Activated T-helper 1 cell treated with anti-CD3 and anti-CD28 coated beads, Interleukin-12 subunit alpha, Interleukin-12 subunit beta, Interleukin-2, Interleukin-4 antibody, amounts not matched to agents 30 ng/mL and 10 ng/mL and 1 ng/mL, durations not matched to agents 14 hours and 24 hours and 36 hours (primary cell): ENCODE measurements around the gene INPP5A. TPM values are rescaled to one million over a fixed set of nuclear protein-coding genes. Genes with fewer than 3 reads are reported as not detected.
"Not testable (repeated sequence)": the region's sequence is repeated elsewhere in the genome, so short reads cannot be mapped to it uniquely, and the experiment has no call there.

ENCODE experiments used
- DNase-seq: peaks from one replicate; pipeline ENCODE4 v3.0.0; 2021; ENCODE audit warnings: low spot score
- H3K27ac Mint-ChIP-seq: one replicate; pipeline ENCODE4 v1.8.0; 2021; ENCODE audit warnings: mild to moderate bottlenecking, mixed read lengths
- H3K27me3 Mint-ChIP-seq: one replicate; pipeline ENCODE4 v1.8.0; 2022; ENCODE audit warnings: mild to moderate bottlenecking, moderate library complexity, mixed read lengths; ENCODE audit not compliant: insufficient read depth
- H3K36me3 Mint-ChIP-seq: one replicate; pipeline ENCODE4 v1.8.0; 2021; ENCODE audit warnings: low read depth, mixed read lengths
- H3K4me1 Mint-ChIP-seq: one replicate; pipeline ENCODE4 v1.8.0; 2021; ENCODE audit warnings: low read depth, mixed read lengths
- H3K4me3 Mint-ChIP-seq: one replicate; pipeline ENCODE4 v1.8.0; 2021; ENCODE audit warnings: mild to moderate bottlenecking, moderate library complexity, mixed read lengths
- H3K9me3 Mint-ChIP-seq: one replicate; pipeline ENCODE4 v1.8.0; 2021; ENCODE audit warnings: mixed read lengths
- intact Hi-C: fragments of 100-400 bp; cut with micrococcal nuclease; formaldehyde crosslinking; loops from one replicate; pipeline ENCODE4 v1.15.1; 2024
- total RNA-seq: library from RNA; stranded (reverse); gene quantifications from 2 replicates; pipeline ENCODE4 v1.2.3, GENCODE V29; 2022

The INPP5A gene
- total RNA-seq, 1 donor from 2014 or later = 13.4 TPM

GRCh38 chr10:132788180-132788830 lies 250.7 kb downstream of the INPP5A start:
- Mint-ChIP-seq H3K4me1 (no peaks in the 10 kb centered on the region), H3K27ac (no peak overlapping the region), H3K36me3 (peaks cover 4% of the 10 kb centered on the region), H3K4me3 (no peak overlapping the region), H3K9me3 (no peaks in the 10 kb centered on the region), H3K27me3 (peaks cover 12% of the 10 kb centered on the region)
- DNase-seq = no peak
- intact Hi-C loops = loop anchor here (5.0 kb wide), 1 partner anchor 439 kb away; no protein-coding TSS in a partner anchor

- intact Hi-C loops = loop anchor here (5.0 kb wide), 1 partner anchor 438 kb away; no protein-coding TSS in a partner anchor
- Mint-ChIP-seq H3K4me1 (no peaks in the 10 kb centered on the region), H3K4me3 (no peak overlapping the region), H3K36me3 (no peaks in the 10 kb centered on the region), H3K27ac (no peak overlapping the region), H3K27me3 (peaks cover 7% of the 10 kb centered on the region), H3K9me3 (no peaks in the 10 kb centered on the region)
- no peak for DNase-seq
Measured at GRCh38 chr10:132788831-132789219, 251.2 kb downstream of the INPP5A start.

- Mint-ChIP-seq H3K27ac (no peak overlapping the region), H3K4me3 (no peak overlapping the region), H3K27me3 (peaks cover 6% of the 10 kb centered on the region), H3K36me3 (no peaks in the 10 kb centered on the region), H3K9me3 (no peaks in the 10 kb centered on the region), H3K4me1 (no peaks in the 10 kb centered on the region)
- no peak for DNase-seq
- intact Hi-C loops = loop anchor here (5.0 to 10.0 kb wide), 2 partner anchors 135 to 438 kb away; no protein-coding TSS in a partner anchor
Measured at GRCh38 chr10:132789659-132790148, 252.1 kb downstream of the INPP5A start.

GRCh38 chr10:132790470-132790869 lies 252.9 kb downstream of the INPP5A start:
- Mint-ChIP-seq H3K9me3 (no peaks in the 10 kb centered on the region), H3K27ac (no peak overlapping the region), H3K36me3 (no peaks in the 10 kb centered on the region), H3K27me3 (peaks cover 6% of the 10 kb centered on the region), H3K4me1 (no peaks in the 10 kb centered on the region), H3K4me3 (no peak overlapping the region)
- intact Hi-C loops = loop anchor here (10.0 kb wide), 1 partner anchor 136 kb away; no protein-coding TSS in a partner anchor
- DNase-seq = no peak

- intact Hi-C loops = loop anchor here (10.0 kb wide), 1 partner anchor 136 kb away; no protein-coding TSS in a partner anchor
- no peak overlapping the region for H3K27ac Mint-ChIP-seq
- H3K4me3 Mint-ChIP-seq = no peak overlapping the region
- H3K27me3 Mint-ChIP-seq = peaks cover 5% of the 10 kb centered on the region
- H3K4me1 Mint-ChIP-seq = no peaks in the 10 kb centered on the region
- no peaks in the 10 kb centered on the region for H3K9me3 Mint-ChIP-seq
- no peak for DNase-seq
- H3K36me3 Mint-ChIP-seq = no peaks in the 10 kb centered on the region
Measured at GRCh38 chr10:132790934-132791829, 253.6 kb downstream of the INPP5A start.

- not testable (repeated sequence) for H3K4me1 Mint-ChIP-seq, H3K27me3 Mint-ChIP-seq, H3K4me3 Mint-ChIP-seq, H3K36me3 Mint-ChIP-seq, H3K9me3 Mint-ChIP-seq, DNase-seq, H3K27ac Mint-ChIP-seq
- intact Hi-C loops = loop anchor here (10.0 kb wide), 1 partner anchor 137 kb away; no protein-coding TSS in a partner anchor
Measured at GRCh38 chr10:132792099-132792498, 254.5 kb downstream of the INPP5A start.

- intact Hi-C loops = loop anchor here (10.0 kb wide), 1 partner anchor 138 kb away; no protein-coding TSS in a partner anchor
- Mint-ChIP-seq H3K27me3 (peaks cover 5% of the 10 kb centered on the region), H3K27ac (no peak overlapping the region), H3K36me3 (no peaks in the 10 kb centered on the region), H3K9me3 (no peaks in the 10 kb centered on the region), H3K4me1 (no peaks in the 10 kb centered on the region), H3K4me3 (no peak overlapping the region)
- DNase-seq = no peak
Measured at GRCh38 chr10:132792796-132793195, 255.2 kb downstream of the INPP5A start.

- Mint-ChIP-seq H3K4me1 (no peaks in the 10 kb centered on the region), H3K36me3 (no peaks in the 10 kb centered on the region), H3K27me3 (peaks cover 5% of the 10 kb centered on the region), H3K27ac (no peak overlapping the region), H3K9me3 (no peaks in the 10 kb centered on the region), H3K4me3 (no peak overlapping the region)
- intact Hi-C loops = loop anchor here (10.0 kb wide), 1 partner anchor 138 kb away; no protein-coding TSS in a partner anchor
- no peak for DNase-seq
Measured at GRCh38 chr10:132793213-132793612, 255.6 kb downstream of the INPP5A start.

- intact Hi-C loops = loop anchor here (10.0 kb wide), 1 partner anchor 139 kb away; no protein-coding TSS in a partner anchor
- no peaks in the 10 kb centered on the region for H3K36me3 Mint-ChIP-seq
- no peak overlapping the region for H3K4me3 Mint-ChIP-seq
- H3K27me3 Mint-ChIP-seq = peaks cover 5% of the 10 kb centered on the region
- H3K9me3 Mint-ChIP-seq = no peaks in the 10 kb centered on the region
- DNase-seq = no peak
- H3K27ac Mint-ChIP-seq = no peak overlapping the region
- no peaks in the 10 kb centered on the region for H3K4me1 Mint-ChIP-seq
Measured at GRCh38 chr10:132793871-132794849, 256.6 kb downstream of the INPP5A start.

GRCh38 chr10:132796846-132797245 lies 259.3 kb downstream of the INPP5A start:
- no peaks in the 10 kb centered on the region for H3K9me3 Mint-ChIP-seq
- no peaks in the 10 kb centered on the region for H3K4me1 Mint-ChIP-seq
- intact Hi-C loops = loop anchor here (10.0 kb wide), 1 partner anchor 142 kb away; no protein-coding TSS in a partner anchor
- no peaks in the 10 kb centered on the region for H3K36me3 Mint-ChIP-seq
- no peak for DNase-seq
- no peak overlapping the region for H3K27ac Mint-ChIP-seq
- H3K27me3 Mint-ChIP-seq = no peaks in the 10 kb centered on the region
- H3K4me3 Mint-ChIP-seq = no peak overlapping the region

GRCh38 chr10:132797986-132798385 lies 260.4 kb downstream of the INPP5A start:
- H3K4me1 Mint-ChIP-seq, H3K27ac Mint-ChIP-seq, H3K36me3 Mint-ChIP-seq, H3K9me3 Mint-ChIP-seq, H3K4me3 Mint-ChIP-seq, DNase-seq, H3K27me3 Mint-ChIP-seq: not testable (repeated sequence)
- intact Hi-C loops = loop anchor here (10.0 kb wide), 1 partner anchor 143 kb away; no protein-coding TSS in a partner anchor

GRCh38 chr10:132798403-132798802 lies 260.8 kb downstream of the INPP5A start:
- Mint-ChIP-seq H3K27ac (no peak overlapping the region), H3K27me3 (no peaks in the 10 kb centered on the region), H3K4me1 (no peaks in the 10 kb centered on the region), H3K9me3 (no peaks in the 10 kb centered on the region), H3K4me3 (no peak overlapping the region), H3K36me3 (no peaks in the 10 kb centered on the region)
- no peak for DNase-seq
- intact Hi-C loops = loop anchor here (10.0 kb wide), 1 partner anchor 144 kb away; no protein-coding TSS in a partner anchor
